NCI-H460 (cell line): ENCODE data around the gene LRP1. TPM values are rescaled to one million over a fixed set of nuclear protein-coding genes. Genes with fewer than 3 reads are reported as not detected.

Experiments
- DNase-seq: peaks from one replicate; pipeline ENCODE4 v3.0.0-alpha.2; 2016; ENCODE audit warnings: low read depth; ENCODE audit errors: extremely low read depth
- total RNA-seq: library from RNA; depleted of rRNA; stranded (reverse); fragments of >200 nt; shearing (Covaris generic); gene quantifications from 2 replicates; pipeline ENCODE4 v1.2.3, GENCODE V29; 2014

LRP1 gene
- total RNA-seq, 1 experiment from 2014 or later: 3.1 TPM

GRCh38 chr12:57185906-57186508 lies 57.7 kb downstream of the LRP1 start:
- no peak for DNase-seq

DNA sequence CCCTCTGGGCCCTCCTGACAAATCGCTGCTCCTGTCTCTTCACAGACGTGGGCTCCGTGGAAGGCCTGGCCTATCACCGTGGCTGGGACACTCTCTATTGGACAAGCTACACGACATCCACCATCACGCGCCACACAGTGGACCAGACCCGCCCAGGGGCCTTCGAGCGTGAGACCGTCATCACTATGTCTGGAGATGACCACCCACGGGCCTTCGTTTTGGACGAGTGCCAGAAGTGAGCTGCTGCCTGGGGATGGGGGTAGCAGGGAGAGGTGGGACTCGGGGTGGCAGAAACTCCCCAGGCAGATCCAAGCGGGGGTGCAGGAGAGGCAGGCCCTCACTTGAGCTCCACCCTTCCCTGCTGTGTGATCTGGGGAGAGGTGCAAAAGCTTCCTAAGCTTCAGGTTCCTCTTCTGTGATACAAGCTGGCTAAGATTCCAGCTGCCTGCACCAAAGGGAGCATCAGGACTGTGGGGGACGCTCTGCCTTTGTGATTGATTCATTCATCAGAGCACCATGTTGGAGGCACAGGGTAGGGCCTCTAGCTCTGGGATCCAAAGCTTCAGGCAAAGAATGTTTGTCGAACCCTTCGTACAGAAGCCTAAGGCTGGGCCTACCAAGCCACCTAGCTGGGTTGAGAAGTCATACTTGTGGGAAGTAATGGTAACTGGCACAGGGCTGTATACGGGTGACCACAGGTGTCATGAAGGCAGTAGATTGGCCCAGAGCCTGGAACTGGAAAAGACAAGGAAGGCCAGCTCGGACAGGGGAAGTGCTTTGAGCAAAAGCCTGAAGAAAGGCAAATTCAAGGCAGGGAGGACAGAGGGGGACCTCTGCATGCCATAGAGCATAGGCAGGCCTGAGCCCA lies 59.2 kb downstream of the LRP1 start:
- no peak for DNase-seq

- no peak for DNase-seq
Measured at GRCh38 chr12:57188090-57188425, 59.8 kb downstream of the LRP1 start.

GRCh38 chr12:57190037-57190436 lies 61.8 kb downstream of the LRP1 start:
- no peak for DNase-seq

- no peak for DNase-seq
Measured at GRCh38 chr12:57190821-57191220, 62.5 kb downstream of the LRP1 start.

DNA sequence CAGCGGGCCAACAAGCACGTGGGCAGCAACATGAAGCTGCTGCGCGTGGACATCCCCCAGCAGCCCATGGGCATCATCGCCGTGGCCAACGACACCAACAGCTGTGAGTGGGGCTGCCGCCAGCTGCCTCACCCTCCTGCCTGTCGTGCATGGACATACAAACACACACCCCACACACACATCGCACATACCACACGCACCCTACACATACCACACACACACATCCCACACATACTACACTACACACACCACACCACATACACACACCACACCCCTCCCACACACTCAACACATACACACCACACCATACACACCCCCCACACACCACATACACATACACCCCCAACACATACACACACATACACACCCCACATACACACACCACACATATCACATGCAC lies 63.1 kb downstream of the LRP1 start:
- no peak for DNase-seq

DNA sequence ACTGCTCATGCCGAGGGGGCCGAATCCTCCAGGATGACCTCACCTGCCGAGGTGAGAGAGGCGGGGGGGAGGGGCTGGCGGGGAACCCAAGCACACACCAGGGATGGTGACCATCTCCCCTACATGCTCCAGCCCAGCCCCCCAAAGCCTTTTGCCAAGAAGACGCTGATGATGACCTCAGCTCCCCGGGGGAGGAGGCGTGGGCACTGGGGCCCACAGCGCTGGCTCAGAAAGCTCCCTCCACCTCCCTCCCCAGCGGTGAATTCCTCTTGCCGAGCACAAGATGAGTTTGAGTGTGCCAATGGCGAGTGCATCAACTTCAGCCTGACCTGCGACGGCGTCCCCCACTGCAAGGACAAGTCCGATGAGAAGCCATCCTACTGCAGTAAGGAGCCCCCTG lies 64.6 kb downstream of the LRP1 start:
- DNase-seq: no peak

GRCh38 chr12:57193706-57194245 lies 65.5 kb downstream of the LRP1 start:
- DNase-seq: no peak

GRCh38 chr12:57194253-57194652 lies 66.0 kb downstream of the LRP1 start:
- DNase-seq: no peak

DNA sequence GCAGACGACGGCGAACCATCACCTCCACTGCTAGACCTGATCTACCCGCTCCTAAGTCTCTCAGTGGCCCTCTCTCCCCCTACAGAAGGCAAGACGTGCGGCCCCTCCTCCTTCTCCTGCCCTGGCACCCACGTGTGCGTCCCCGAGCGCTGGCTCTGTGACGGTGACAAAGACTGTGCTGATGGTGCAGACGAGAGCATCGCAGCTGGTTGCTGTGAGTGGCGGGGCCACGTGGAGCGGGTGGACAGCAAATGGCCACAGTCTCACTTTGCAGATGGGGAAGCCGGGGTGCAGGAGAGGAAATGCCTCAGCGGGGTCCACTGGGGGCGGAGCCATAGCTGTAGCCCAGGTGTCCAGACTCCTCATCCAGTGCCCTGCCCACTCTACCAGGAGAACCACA lies 66.9 kb downstream of the LRP1 start:
- DNase-seq: no peak

DNA sequence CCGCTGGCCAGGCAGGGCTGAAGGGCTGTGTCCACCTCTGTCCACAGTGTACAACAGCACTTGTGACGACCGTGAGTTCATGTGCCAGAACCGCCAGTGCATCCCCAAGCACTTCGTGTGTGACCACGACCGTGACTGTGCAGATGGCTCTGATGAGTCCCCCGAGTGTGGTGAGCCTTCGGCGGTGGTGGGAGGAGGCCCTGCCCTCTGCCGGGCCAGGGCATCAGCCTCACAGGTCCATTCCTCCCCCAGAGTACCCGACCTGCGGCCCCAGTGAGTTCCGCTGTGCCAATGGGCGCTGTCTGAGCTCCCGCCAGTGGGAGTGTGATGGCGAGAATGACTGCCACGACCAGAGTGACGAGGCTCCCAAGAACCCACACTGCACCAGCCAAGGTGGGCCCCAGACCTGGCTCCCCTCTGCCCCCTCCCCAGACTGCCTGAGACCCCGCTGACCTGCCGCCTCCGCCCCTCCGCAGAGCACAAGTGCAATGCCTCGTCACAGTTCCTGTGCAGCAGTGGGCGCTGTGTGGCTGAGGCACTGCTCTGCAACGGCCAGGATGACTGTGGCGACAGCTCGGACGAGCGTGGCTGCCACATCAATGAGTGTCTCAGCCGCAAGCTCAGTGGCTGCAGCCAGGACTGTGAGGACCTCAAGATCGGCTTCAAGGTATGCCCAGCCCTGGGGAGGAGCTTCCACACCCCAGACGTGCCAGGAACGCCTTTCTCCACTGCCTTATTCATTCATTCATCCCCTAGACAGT lies 67.5 kb downstream of the LRP1 start:
- DNase-seq: no peak

- DNase-seq: no peak
Measured at GRCh38 chr12:57196439-57196838, 68.2 kb downstream of the LRP1 start.

DNA sequence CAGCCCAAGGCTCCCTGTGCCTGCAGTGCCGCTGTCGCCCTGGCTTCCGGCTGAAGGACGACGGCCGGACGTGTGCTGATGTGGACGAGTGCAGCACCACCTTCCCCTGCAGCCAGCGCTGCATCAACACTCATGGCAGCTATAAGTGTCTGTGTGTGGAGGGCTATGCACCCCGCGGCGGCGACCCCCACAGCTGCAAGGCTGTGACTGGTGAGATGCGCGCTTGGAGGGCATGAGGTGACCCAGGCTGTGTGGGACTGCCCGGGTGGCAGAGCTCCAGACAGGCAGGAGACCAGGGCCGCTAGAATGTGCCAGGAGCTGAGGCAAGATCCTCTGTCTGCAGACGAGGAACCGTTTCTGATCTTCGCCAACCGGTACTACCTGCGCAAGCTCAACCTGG lies 68.7 kb downstream of the LRP1 start:
- no peak for DNase-seq

DNA sequence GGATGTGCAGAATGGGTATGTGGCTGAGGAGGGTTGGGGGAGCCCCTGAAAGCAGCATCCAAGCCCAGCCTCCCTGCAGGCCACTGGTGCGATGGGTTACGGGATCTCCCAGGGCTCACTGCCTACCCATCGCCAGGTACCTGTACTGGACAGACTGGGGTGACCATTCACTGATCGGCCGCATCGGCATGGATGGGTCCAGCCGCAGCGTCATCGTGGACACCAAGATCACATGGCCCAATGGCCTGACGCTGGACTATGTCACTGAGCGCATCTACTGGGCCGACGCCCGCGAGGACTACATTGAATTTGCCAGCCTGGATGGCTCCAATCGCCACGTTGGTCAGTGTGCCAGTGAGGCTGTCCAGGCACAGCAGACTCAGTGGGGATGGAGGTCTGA lies 70.0 kb downstream of the LRP1 start:
- DNase-seq: no peak

GRCh38 chr12:57199191-57199590 lies 70.9 kb downstream of the LRP1 start:
- no peak for DNase-seq

GRCh38 chr12:57200497-57200896 lies 72.2 kb downstream of the LRP1 start:
- DNase-seq: no peak

DNA sequence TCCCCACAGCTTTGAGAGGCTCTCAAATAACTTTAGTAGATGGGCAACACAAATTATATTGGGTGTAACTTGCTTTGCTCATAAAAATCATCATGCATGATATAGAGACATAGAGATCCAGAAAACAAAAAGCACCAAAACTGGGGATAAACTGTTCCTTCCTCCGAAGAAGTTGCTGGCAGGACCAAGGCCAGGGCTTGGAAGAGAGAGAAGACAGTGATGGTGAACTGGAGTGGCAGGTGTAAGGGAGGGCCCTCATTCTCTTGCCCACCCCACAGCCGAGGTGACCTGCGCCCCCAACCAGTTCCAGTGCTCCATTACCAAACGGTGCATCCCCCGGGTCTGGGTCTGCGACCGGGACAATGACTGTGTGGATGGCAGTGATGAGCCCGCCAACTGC lies 72.9 kb downstream of the LRP1 start:
- DNase-seq: no peak

DNA sequence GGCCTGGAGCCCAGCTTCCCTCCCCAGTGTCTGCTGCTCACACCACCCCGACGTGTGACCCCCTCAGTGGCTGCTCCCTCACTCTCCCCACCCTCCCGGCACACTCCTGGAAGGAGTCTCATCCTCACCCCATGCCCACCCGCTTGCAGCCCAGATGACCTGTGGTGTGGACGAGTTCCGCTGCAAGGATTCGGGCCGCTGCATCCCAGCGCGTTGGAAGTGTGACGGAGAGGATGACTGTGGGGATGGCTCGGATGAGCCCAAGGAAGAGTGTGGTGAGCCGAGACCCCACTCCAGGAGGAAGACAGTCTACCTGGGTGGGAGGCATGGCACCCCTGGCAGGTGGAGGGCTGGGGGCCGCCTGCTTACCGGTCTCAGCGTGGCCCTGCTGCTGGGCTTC lies 73.3 kb downstream of the LRP1 start:
- DNase-seq: no peak

DNA sequence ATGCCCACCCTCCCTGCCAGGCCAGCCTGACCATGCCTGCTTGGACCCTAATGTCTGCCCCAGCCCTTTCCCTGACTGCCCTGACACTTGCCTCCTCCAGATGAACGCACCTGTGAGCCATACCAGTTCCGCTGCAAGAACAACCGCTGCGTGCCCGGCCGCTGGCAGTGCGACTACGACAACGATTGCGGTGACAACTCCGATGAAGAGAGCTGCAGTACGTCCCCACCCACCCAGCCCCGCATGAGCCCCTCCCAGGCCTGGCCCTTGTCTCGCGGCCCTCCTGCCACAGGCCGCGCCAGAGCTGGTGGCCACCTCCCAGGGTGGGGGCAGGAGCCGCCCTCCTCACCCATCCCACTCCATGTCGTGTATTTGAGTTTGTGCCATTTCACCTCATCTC lies 74.0 kb downstream of the LRP1 start:
- no peak for DNase-seq

DNA sequence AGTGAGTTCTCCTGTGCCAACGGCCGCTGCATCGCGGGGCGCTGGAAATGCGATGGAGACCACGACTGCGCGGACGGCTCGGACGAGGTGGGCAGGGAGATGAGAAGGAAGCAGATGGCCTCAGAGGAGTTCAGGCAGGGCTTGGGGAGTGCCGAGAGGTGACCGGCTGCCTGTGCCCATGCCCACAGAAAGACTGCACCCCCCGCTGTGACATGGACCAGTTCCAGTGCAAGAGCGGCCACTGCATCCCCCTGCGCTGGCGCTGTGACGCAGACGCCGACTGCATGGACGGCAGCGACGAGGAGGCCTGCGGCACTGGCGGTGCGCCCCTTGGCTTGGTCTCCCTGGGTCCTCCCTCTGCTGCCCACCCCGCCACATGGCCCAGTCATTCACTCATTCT lies 74.9 kb downstream of the LRP1 start:
- no peak for DNase-seq

DNA sequence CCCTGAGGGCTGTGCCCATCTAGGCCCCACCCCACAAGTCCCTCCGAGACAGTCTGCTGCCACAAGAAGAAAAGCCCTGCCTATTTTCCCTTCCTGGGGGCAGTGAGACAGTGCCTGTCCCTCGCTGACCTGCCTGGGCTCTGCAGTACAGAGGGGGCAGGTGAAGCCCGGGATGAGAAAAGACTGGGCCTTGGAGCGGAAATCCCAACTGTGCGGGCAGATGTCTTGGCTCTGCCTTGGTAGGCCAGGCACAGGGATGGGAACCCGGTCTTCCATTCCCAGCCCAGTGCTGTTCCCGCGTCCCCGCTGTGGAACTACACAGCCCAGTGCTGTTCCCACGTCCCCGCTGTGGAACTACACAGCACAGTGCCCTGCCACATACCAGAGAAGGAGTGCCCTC lies 75.5 kb downstream of the LRP1 start:
- DNase-seq: no peak

DNA sequence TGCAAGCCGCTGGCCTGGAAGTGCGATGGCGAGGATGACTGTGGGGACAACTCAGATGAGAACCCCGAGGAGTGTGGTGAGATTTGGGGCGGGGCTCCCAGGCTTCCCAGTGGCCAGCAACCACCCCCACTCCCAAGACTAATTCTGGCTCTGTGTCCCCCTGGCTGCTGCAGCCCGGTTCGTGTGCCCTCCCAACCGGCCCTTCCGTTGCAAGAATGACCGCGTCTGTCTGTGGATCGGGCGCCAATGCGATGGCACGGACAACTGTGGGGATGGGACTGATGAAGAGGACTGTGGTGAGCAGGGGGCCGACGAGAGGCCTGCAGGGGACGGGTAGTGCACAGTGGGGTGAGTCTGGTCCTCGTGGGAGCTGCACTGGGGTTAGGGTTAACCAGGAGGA lies 76.2 kb downstream of the LRP1 start:
- DNase-seq: no peak
